ENCODE results near the gene ITSN2.

DNA sequence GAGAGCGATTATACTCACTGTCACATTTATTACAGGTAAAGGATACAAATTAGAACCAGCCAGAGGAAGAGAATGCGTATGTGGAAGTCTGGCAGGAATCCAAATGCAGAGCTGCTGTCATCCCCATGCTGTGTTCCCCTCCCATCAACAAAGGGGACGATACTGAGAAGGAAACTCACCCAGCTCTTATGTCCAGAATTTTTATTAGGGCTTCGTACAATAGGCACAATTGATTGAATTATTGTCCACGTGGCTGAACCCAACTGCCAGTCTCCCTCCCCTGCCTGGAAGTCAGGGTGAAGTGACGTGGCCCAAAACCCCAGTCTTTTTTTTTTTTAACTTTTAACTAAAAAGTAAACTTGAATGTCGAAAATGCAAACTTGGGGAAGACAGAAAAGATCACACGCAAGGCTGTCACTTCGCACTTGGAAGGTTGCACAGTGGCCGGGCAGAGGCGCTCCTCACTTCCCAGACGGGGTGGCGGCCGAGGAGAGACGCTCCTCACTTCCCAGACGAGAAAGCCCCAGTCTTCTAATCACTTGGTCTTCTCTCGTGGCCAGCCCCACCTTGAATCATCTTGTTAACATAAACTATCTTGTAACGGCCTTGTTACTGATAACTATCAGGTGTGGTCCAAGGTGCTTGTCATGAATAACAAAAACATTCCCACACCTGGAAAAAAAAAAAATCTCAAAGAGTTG, 40.0 kb upstream of the ITSN2 start:
- TF ChIP-seq CEBPB (IDR thresholded peaks at IDR 0.05; ENCODE audit: low read depth, low read length) (no peak), POLR2A (IDR thresholded peaks at IDR 0.05; ENCODE audit: control extremely low read depth in 1 of 2, low read depth in 2 of 2, low read length in 2 of 2) (no peak), EP300 (IDR thresholded peaks at IDR 0.05; ENCODE audit: borderline replicate concordance in 1 of 2, low read depth in 2 of 2, low read length in 2 of 2) (no peak), RFX5 (IDR thresholded peaks at IDR 0.05; ENCODE audit: borderline replicate concordance, low read depth, low read length) (no peak), GABPA (IDR thresholded peaks at IDR 0.05; ENCODE audit: borderline replicate concordance, insufficient read depth, low read length) (no peak)
- TF ChIP-seq, protein P1, sequence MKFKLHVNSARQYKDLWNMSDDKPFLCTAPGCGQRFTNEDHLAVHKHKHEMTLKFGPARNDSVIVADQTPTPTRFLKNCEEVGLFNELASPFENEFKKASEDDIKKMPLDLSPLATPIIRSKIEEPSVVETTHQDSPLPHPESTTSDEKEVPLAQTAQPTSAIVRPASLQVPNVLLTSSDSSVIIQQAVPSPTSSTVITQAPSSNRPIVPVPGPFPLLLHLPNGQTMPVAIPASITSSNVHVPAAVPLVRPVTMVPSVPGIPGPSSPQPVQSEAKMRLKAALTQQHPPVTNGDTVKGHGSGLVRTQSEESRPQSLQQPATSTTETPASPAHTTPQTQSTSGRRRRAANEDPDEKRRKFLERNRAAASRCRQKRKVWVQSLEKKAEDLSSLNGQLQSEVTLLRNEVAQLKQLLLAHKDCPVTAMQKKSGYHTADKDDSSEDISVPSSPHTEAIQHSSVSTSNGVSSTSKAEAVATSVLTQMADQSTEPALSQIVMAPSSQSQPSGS (IDR thresholded peaks at IDR 0.05; ENCODE audit: low read length) = no peak

Measured in H1 (cell line).